Measurements from ENCODE around the gene C6orf89. TPM values are rescaled to one million over a fixed set of nuclear protein-coding genes. Genes with fewer than 3 reads are reported as not detected.

Gene C6orf89
- total RNA-seq, 2 experiments from 2014 or later, result 24.7 to 29.8 TPM

- no peak overlapping the region for H3K27ac Mint-ChIP-seq
- no peaks in the 10 kb centered on the region for H3K27me3 Mint-ChIP-seq
- H3K4me3 Mint-ChIP-seq, result no peak overlapping the region
- ChIA-PET POLR2A (no interaction called here), CTCF (interaction anchor here (1.5 to 1.7 kb wide), 2 partner anchors 28 to 91 kb away, joined by 3 to 4 read pairs; partner anchors contain the start of gene C6orf89)
- intact Hi-C loops (cut with micrococcal nuclease), result no loop called here
- H3K9me3 Mint-ChIP-seq, result no peaks in the 10 kb centered on the region
- peaks cover 52% of the 10 kb centered on the region for H3K36me3 Mint-ChIP-seq (ENCODE audit: low read depth)
- ATAC-seq (no peak), DNase-seq (no peak)
- TF ChIP-seq CTCF (IDR thresholded peaks at IDR 0.05), result no peak
- H3K4me1 Mint-ChIP-seq (ENCODE audit: low read depth), result no peaks in the 10 kb centered on the region
Observed at GRCh38 chr6:36857325-36857724, 28.4 kb upstream of the C6orf89 start.

GRCh38 chr6:36858407-36858981 is 27.3 kb upstream of the C6orf89 start:
- ChIA-PET CTCF (no interaction called here), POLR2A (interaction anchor here (1.5 kb wide), 1 partner anchor 15 kb away, joined by 6 read pairs; no protein-coding TSS in a partner anchor)
- peaks cover 2% of the 10 kb centered on the region for H3K4me1 Mint-ChIP-seq (ENCODE audit: low read depth)
- no peak overlapping the region for H3K4me3 Mint-ChIP-seq
- ATAC-seq (no peak), DNase-seq (no peak)
- intact Hi-C loops (cut with micrococcal nuclease), result no loop called here
- no peak overlapping the region for H3K27ac Mint-ChIP-seq
- no peaks in the 10 kb centered on the region for H3K9me3 Mint-ChIP-seq
- no peak for TF ChIP-seq CTCF (IDR thresholded peaks at IDR 0.05)
- no peaks in the 10 kb centered on the region for H3K27me3 Mint-ChIP-seq
- H3K36me3 Mint-ChIP-seq (ENCODE audit: low read depth), result peaks cover 52% of the 10 kb centered on the region

- intact Hi-C loops (cut with micrococcal nuclease), result no loop called here
- H3K36me3 Mint-ChIP-seq (ENCODE audit: low read depth), result peaks cover 48% of the 10 kb centered on the region
- DNase-seq (no peak), ATAC-seq (no peak)
- peaks cover 9% of the 10 kb centered on the region for H3K4me1 Mint-ChIP-seq (ENCODE audit: low read depth)
- POLR2A ChIA-PET, result interaction anchor here (0.9 to 1.5 kb wide), 2 partner anchors 8 to 13 kb away, joined by 4 to 6 read pairs; no protein-coding TSS in a partner anchor
- no peak for TF ChIP-seq CTCF (IDR thresholded peaks at IDR 0.05)
- H3K27ac Mint-ChIP-seq, result no peak overlapping the region
- CTCF ChIA-PET, result interaction anchor here (1.2 to 1.5 kb wide), 3 partner anchors 9 to 78 kb away, joined by 3 to 11 read pairs (median 5); no protein-coding TSS in a partner anchor
- no peak overlapping the region for H3K4me3 Mint-ChIP-seq
- H3K9me3 Mint-ChIP-seq, result no peaks in the 10 kb centered on the region
- no peaks in the 10 kb centered on the region for H3K27me3 Mint-ChIP-seq
Observed at GRCh38 chr6:36860126-36860525, 25.6 kb upstream of the C6orf89 start.

GRCh38 chr6:36862164-36862847 is 23.4 kb upstream of the C6orf89 start:
- DNase-seq (no peak), ATAC-seq (no peak)
- Mint-ChIP-seq H3K4me3 (no peak overlapping the region), H3K36me3 (ENCODE audit: low read depth) (peaks cover 48% of the 10 kb centered on the region), H3K9me3 (no peaks in the 10 kb centered on the region), H3K27ac (no peak overlapping the region), H3K4me1 (ENCODE audit: low read depth) (peaks cover 25% of the 10 kb centered on the region), H3K27me3 (no peaks in the 10 kb centered on the region)
- POLR2A ChIA-PET, result no interaction called here
- TF ChIP-seq CTCF (IDR thresholded peaks at IDR 0.05), result no peak
- CTCF ChIA-PET, result no interaction called here
- intact Hi-C loops (cut with micrococcal nuclease), result no loop called here

- Mint-ChIP-seq H3K36me3 (ENCODE audit: low read depth) (peaks cover 53% of the 10 kb centered on the region), H3K9me3 (no peaks in the 10 kb centered on the region), H3K27me3 (no peaks in the 10 kb centered on the region), H3K4me3 (no peak overlapping the region), H3K27ac (no peak overlapping the region), H3K4me1 (ENCODE audit: low read depth) (peaks cover 31% of the 10 kb centered on the region)
- no peak for DNase-seq
- ChIA-PET CTCF (interaction anchor here (1.5 to 1.6 kb wide), 2 partner anchors 12 to 14 kb away, joined by 4 to 6 read pairs; no protein-coding TSS in a partner anchor), POLR2A (interaction anchor here (1.2 kb wide), 1 partner anchor 11 kb away, joined by 7 read pairs; no protein-coding TSS in a partner anchor)
- intact Hi-C loops (cut with micrococcal nuclease), result no loop called here
- ATAC-seq, result no peak
- TF ChIP-seq CTCF (IDR thresholded peaks at IDR 0.05), result no peak
Observed at GRCh38 chr6:36862848-36863382, 22.8 kb upstream of the C6orf89 start.

All from activated CD8-positive, alpha-beta T cell treated with anti-CD3 and anti-CD28 coated beads for 36 hours (primary cell).